ENCODE measurements around the gene HOGA1. TPM values are rescaled to one million over a fixed set of nuclear protein-coding genes. Genes with fewer than 3 reads are reported as not detected.

HOGA1 gene
- total RNA-seq, 1 experiment from 2014 or later: not detected

DNA sequence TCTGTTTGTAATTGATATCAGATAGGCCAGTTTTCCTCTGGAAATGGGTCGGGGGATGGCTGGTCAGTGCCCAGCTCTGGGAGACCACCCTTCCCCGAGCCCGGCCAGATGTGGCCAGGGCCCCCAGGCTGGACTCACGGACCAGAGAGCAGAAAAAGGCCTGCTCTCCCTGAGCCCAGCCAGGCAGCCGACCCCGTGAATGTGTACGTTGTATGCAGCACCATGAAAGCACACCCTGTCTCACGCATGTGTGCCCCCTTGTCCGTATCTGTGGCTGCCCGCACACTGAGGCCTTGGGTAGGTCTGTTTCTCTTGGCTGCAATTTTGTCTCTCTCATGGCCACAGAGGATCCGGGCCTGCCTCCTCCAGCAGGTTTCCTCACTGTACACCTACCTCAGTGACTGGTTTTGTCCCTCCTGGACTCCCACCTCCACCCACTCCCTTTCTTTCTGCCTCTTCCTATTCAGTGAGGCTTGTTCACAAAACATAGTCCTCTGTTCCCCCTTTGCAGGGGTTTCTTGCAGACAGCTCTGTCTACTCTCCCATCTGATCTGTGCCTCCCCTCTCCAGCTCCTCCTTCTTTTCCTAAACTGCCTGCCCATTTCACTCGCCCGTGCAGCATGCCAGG is 35.2 kb upstream of the HOGA1 start:
- H3K27me3 ChIP-seq (replicated peaks; ENCODE audit: insufficient read depth, low read depth, low read length, poor library complexity): no peaks in the 10 kb centered on the region
- no peak overlapping the region for H3K4me3 ChIP-seq (ENCODE audit: low read depth, low read length, poor library complexity, severe bottlenecking)
- TF ChIP-seq EZH2 (IDR thresholded peaks at IDR 0.05; ENCODE audit: borderline replicate concordance, low read depth, low read length, poor library complexity, severe bottlenecking): no peak
- TF ChIP-seq, protein P1, sequence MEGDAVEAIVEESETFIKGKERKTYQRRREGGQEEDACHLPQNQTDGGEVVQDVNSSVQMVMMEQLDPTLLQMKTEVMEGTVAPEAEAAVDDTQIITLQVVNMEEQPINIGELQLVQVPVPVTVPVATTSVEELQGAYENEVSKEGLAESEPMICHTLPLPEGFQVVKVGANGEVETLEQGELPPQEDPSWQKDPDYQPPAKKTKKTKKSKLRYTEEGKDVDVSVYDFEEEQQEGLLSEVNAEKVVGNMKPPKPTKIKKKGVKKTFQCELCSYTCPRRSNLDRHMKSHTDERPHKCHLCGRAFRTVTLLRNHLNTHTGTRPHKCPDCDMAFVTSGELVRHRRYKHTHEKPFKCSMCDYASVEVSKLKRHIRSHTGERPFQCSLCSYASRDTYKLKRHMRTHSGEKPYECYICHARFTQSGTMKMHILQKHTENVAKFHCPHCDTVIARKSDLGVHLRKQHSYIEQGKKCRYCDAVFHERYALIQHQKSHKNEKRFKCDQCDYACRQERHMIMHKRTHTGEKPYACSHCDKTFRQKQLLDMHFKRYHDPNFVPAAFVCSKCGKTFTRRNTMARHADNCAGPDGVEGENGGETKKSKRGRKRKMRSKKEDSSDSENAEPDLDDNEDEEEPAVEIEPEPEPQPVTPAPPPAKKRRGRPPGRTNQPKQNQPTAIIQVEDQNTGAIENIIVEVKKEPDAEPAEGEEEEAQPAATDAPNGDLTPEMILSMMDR (conservative IDR thresholded peaks at IDR 0.05; ENCODE audit: low read depth, low read length): no peak
- no peaks in the 10 kb centered on the region for H3K4me1 ChIP-seq (ENCODE audit: insufficient read depth, low read length, poor library complexity, severe bottlenecking)
- POLR2A ChIA-PET (ENCODE audit: low non-redundant PET): no interaction called here
- CTCF ChIA-PET: no interaction called here
- H3K27ac ChIP-seq (ENCODE audit: low read depth, low read length, poor library complexity, severe bottlenecking): no peak overlapping the region
- intact Hi-C loops (cut with micrococcal nuclease; ENCODE audit: unreplicated experiment): no loop called here
- no peaks in the 10 kb centered on the region for H3K9me3 ChIP-seq (ENCODE audit: low read depth, low read length, poor library complexity, severe bottlenecking)
- no peak for DNase-seq (ENCODE audit: low spot score)
- BruUV-seq (replicated peaks): no TSS peak
- H3K36me3 ChIP-seq (ENCODE audit: insufficient read depth, low read length, poor library complexity, severe bottlenecking): no peaks in the 10 kb centered on the region

DNA sequence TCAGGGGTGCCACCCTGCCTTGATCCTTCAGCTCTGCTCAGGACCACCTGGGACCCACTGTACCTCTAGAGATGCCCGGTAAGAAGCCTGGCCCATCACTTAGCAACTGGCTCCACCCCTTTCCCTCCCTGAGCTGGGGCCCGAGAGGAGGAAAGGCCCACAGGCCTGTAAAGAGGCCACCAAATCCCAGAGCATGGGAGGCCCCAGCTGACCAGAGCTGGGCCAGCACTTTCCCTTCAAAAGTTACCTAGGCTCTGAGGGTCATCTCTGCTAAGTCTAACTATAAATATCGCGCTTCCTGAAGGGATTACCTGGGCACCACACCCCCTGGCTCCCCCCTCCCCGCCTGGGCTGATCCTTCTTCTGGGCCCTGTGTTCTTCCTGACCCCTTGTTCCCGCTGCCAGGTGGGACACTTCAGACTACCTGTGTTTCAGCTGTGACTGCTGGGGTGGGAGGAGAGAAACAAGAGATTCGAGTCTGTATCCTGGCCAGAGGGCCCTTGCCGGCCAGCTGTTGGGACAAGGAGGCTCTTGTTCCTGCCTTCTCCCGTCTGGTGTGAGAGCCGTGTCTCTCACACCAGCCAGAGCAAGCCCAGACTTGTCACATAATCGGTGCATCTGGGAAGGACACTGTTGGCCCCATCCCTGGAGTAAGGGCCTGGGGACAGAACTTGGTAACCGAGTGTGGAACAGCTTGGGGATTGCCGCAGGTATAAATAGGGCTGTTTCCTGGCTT is 34.4 kb upstream of the HOGA1 start:
- intact Hi-C loops (cut with micrococcal nuclease; ENCODE audit: unreplicated experiment): no loop called here
- POLR2A ChIA-PET (ENCODE audit: low non-redundant PET): no interaction called here

DNA sequence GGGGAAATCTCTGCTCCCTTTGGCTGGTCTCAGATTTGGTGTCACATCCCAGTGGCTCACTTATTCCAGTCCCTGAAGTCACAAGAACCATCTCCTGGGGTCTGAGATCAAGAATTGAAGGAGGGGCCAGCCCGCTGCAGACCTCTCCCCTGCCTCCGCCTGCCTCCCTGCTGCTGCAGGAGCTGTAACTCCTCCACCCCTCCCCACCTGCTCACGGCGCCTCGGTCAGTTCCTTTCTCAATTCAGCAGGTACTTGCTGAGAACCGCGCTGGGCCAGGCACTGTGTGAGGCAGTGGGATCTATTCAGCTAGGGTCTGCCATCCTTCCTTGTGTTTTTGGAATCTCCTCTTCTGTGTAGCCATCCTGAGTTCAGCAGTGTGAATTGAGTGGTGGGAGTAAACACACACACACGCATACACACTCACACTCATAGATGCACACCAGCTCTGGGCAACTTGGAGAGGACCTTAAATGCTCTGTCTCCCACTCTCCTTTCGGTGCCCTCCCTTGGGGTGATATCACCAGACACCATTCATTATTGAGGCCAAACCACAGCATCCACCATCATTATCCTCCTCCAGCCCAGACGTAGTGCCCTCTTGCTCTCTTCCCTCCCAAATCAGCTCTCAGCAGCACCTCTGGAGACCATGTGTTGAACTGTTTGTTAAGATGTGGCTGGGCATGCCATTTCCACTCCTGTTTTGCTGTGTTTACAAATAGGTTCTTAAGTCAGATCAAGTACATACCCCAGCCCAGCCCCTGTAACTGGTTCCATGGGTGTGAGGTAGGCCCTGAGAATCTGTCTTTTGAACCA is 33.6 kb upstream of the HOGA1 start:
- BruUV-seq (replicated peaks): no TSS peak

More for the DNA sequence above, 34.4 kb upstream of the HOGA1 start:
- H3K27me3 ChIP-seq (replicated peaks; ENCODE audit: insufficient read depth, low read depth, low read length, poor library complexity): no peaks in the 10 kb centered on the region
- no peaks in the 10 kb centered on the region for H3K4me1 ChIP-seq (ENCODE audit: insufficient read depth, low read length, poor library complexity, severe bottlenecking)
- no TSS peak for BruUV-seq (replicated peaks)
- CTCF ChIA-PET: no interaction called here
- no peak overlapping the region for H3K27ac ChIP-seq (ENCODE audit: low read depth, low read length, poor library complexity, severe bottlenecking)
- no peak overlapping the region for H3K4me3 ChIP-seq (ENCODE audit: low read depth, low read length, poor library complexity, severe bottlenecking)
- TF ChIP-seq EZH2 (IDR thresholded peaks at IDR 0.05; ENCODE audit: borderline replicate concordance, low read depth, low read length, poor library complexity, severe bottlenecking): no peak
- TF ChIP-seq, protein P1 (conservative IDR thresholded peaks at IDR 0.05; ENCODE audit: low read depth, low read length): no peak
- H3K9me3 ChIP-seq (ENCODE audit: low read depth, low read length, poor library complexity, severe bottlenecking): no peaks in the 10 kb centered on the region
- DNase-seq (ENCODE audit: low spot score): no peak
- H3K36me3 ChIP-seq (ENCODE audit: insufficient read depth, low read length, poor library complexity, severe bottlenecking): no peaks in the 10 kb centered on the region

More for the DNA sequence above, 33.6 kb upstream of the HOGA1 start:
- H3K4me1 ChIP-seq (ENCODE audit: insufficient read depth, low read length, poor library complexity, severe bottlenecking): no peaks in the 10 kb centered on the region
- intact Hi-C loops (cut with micrococcal nuclease; ENCODE audit: unreplicated experiment): no loop called here
- DNase-seq (ENCODE audit: low spot score): no peak
- no peak overlapping the region for H3K4me3 ChIP-seq (ENCODE audit: low read depth, low read length, poor library complexity, severe bottlenecking)
- POLR2A ChIA-PET (ENCODE audit: low non-redundant PET): no interaction called here
- TF ChIP-seq, protein P1 (conservative IDR thresholded peaks at IDR 0.05; ENCODE audit: low read depth, low read length): no peak
- no peak for TF ChIP-seq EZH2 (IDR thresholded peaks at IDR 0.05; ENCODE audit: borderline replicate concordance, low read depth, low read length, poor library complexity, severe bottlenecking)
- H3K27ac ChIP-seq (ENCODE audit: low read depth, low read length, poor library complexity, severe bottlenecking): no peak overlapping the region
- CTCF ChIA-PET: no interaction called here
- H3K36me3 ChIP-seq (ENCODE audit: insufficient read depth, low read length, poor library complexity, severe bottlenecking): no peaks in the 10 kb centered on the region
- H3K27me3 ChIP-seq (replicated peaks; ENCODE audit: insufficient read depth, low read depth, low read length, poor library complexity): no peaks in the 10 kb centered on the region
- no peaks in the 10 kb centered on the region for H3K9me3 ChIP-seq (ENCODE audit: low read depth, low read length, poor library complexity, severe bottlenecking)

All from A673 (cell line).